NCI-H1417 treated with DMSO at 0.1 percent for 48 hours (cell line): ENCODE measurements around the gene PNO1.
A peak's percentile ranks its signal among the peaks of the same experiment; 100 is the strongest.

ENCODE experiments used
- DNase-seq: peaks from one replicate; lab custom pipeline; 2025; lab: John Stamatoyannopoulos, UW

PNO1 gene

GRCh38 chr2:68195096-68195495 lies 37.4 kb downstream of the PNO1 start:
- no peak for DNase-seq

DNA sequence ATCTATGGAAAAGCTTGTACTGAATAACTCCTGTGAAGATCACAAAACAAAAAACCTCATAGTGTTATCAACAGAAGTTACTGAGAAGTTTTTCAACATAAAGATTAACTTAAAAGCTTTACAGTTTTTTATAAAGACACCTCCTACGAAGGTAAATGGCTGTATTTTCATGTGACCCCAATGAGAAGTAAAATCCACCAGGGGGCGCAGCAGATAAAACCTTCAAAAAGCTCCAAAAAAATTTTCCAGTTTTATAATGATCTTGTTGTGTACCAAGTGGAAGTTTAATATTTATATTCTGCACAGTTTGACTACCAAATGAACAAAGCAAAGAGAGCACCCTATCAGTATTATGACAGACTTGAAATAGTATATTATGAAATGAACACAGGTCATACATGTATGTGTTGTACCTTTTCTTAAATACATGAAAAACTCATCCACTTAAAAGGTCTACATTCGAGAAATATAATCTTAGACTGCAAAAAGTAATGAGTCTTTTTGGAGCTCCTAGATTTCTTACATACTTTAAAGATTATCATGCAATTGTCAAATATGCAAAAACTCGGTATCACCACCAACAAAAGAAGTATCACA lies 38.5 kb downstream of the PNO1 start:
- DNase-seq: no peak

DNA sequence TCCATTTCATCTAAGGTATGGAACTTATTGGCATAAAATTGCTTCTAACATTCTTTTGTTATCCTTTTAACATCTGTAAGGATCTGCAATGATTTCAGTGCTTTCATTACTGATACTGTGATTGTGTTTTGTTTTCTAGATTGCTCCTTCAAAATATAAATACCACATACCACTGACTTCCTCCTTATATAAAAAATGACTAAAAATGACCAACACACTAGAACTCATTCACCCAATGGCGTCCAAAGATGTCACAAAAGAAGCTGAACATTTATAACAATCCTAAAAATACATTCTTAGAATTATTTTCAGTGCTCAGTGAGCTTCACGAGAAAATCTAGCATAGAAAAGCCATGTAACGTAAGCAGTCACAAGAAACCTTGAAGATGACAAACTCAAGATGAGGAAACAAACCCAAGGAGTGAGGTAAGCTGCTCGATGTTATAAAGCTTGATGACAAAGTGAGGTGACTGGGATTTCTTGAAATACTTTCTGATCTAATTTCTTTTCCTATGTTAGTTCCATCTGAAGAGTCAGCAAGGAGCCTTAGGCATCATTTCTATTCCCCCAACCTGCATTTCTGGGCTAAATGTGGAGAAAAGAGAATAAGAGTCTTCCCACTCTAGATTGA lies 42.6 kb downstream of the PNO1 start:
- no peak for DNase-seq

DNA sequence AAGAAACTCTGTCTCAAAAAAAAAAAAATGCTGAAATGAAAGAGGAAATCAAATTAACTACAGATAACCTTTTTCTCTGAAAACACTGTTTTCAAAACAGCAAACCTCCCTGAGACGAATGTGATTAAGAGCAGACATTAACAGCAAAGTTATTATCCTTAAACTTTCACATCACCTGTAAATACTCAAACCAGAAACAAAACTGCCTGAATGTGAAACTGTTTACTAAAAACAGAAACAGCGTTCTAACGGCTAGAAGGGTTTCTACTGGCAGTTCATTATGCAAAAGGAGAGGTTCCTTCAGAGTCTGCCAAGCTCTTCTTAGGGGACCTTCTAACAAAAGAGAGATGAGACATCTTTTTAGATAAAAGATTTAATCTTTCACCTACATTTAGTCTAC lies 45.9 kb downstream of the PNO1 start:
- DNase-seq: no peak

GRCh38 chr2:68206793-68207192 lies 49.1 kb downstream of the PNO1 start:
- no peak for DNase-seq

- DNase-seq: no peak
Observed at GRCh38 chr2:68214381-68214780, 56.7 kb downstream of the PNO1 start.

- no peak for DNase-seq
Observed at GRCh38 chr2:68216454-68217310, 59.0 kb downstream of the PNO1 start.

GRCh38 chr2:68217729-68218128 lies 60.0 kb downstream of the PNO1 start:
- DNase-seq: no peak

- no peak for DNase-seq
Observed at GRCh38 chr2:68218343-68218901, 60.7 kb downstream of the PNO1 start.

GRCh38 chr2:68222287-68222686 lies 64.6 kb downstream of the PNO1 start:
- no peak for DNase-seq

- DNase-seq: no peak
Observed at GRCh38 chr2:68223419-68223818, 65.7 kb downstream of the PNO1 start.

- DNase-seq: peak; percentile 21
Observed at GRCh38 chr2:68225119-68225632, 67.5 kb downstream of the PNO1 start.
